ENCODE results near the gene SMC6. TPM values are rescaled to one million over a fixed set of nuclear protein-coding genes. Genes with fewer than 3 reads are reported as not detected.

The SMC6 gene
- total RNA-seq, 1 experiment from 2014 or later: 40.3 TPM

DNA sequence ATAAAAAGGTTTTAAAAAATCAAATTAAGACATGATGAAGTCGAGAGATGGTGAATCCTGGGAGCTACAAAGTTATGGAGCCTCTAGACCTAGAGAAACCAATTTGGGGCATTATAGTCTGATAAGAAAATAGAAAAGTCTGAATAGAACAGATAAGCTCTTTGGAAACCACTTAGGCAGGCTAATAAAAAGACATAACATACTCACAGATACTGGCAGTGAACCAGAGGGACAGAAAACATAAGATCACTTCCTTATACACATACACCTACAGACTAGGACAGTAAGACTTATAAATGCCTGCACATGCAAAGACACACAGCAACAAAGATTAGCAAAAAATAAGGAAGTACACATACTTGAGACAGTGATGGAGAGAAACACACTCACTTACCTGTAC, 20.0 kb downstream of the SMC6 start:
- Mint-ChIP-seq H3K4me1 (peaks cover 8 to 11% of the 10 kb centered on the region in 2 experiments; a peak in 3 of 4 replicates), H3K4me3 (no peak overlapping the region), H3K9me3 (no peaks in the 10 kb centered on the region), H3K27me3 (ENCODE audit: low read depth) (no peaks in the 10 kb centered on the region), H3K27ac (no peak overlapping the region), H3K36me3 (ENCODE audit: insufficient read depth in 1 of 3, low read depth in 3 of 3) (peaks cover 32 to 67% (median 60%) of the 10 kb centered on the region in 3 experiments)
- Histone ChIP-seq H2BK15ac (ENCODE audit: low read depth, low read length) (no peak overlapping the region), H3K79me1 (ENCODE audit: insufficient read depth, low read depth, low read length, poor library complexity, severe bottlenecking) (peaks cover 1% of the 10 kb centered on the region), H4K91ac (ENCODE audit: insufficient read length, low read depth, low read length) (no peak overlapping the region), H3K23ac (ENCODE audit: insufficient read length, low read depth, low read length) (no peak overlapping the region), H2BK12ac (ENCODE audit: insufficient read length, low read depth, low read length) (no peak overlapping the region), H4K20me1 (ENCODE audit: control insufficient read depth, insufficient read depth, insufficient read length) (no peaks in the 10 kb centered on the region), H3K27ac (ENCODE audit: insufficient read length, low read depth, low read length) (no peak overlapping the region), H3K56ac (ENCODE audit: insufficient read length, low read depth, low read length) (no peak overlapping the region), H3K18ac (ENCODE audit: insufficient read length, low read depth, low read length) (no peak overlapping the region), H2BK20ac (ENCODE audit: low read depth, low read length, poor library complexity, severe bottlenecking) (no peak overlapping the region), H3K4me2 (ENCODE audit: insufficient read depth, insufficient read length, low read length) (no peak overlapping the region), H3K14ac (ENCODE audit: insufficient read depth, low read length) (no peak overlapping the region), H3K9ac (ENCODE audit: extremely low read depth, insufficient read length, low read length) (no peak overlapping the region), H2AK5ac (ENCODE audit: insufficient read length, low read length) (no peak overlapping the region), H4K5ac (ENCODE audit: insufficient read length, low read depth, low read length) (no peak overlapping the region), H3K4me1 (ENCODE audit: insufficient read depth, low read length) (no peaks in the 10 kb centered on the region), H3K79me2 (ENCODE audit: insufficient read depth, low read length) (no peaks in the 10 kb centered on the region), H2BK120ac (ENCODE audit: low read depth, low read length, poor library complexity, severe bottlenecking) (no peak overlapping the region), H2AFZ (ENCODE audit: low read length) (no peak overlapping the region), H3K27me3 (ENCODE audit: insufficient read depth, low read length) (no peaks in the 10 kb centered on the region), H2BK5ac (ENCODE audit: insufficient read length, low read length) (no peak overlapping the region), H3T11ph (ENCODE audit: low read length) (no peak overlapping the region), H4K8ac (replicated peaks; ENCODE audit: insufficient read length, low read depth, low read length) (no peak overlapping the region), H3K4ac (ENCODE audit: low read depth, low read length) (no peak overlapping the region), H3K23me2 (ENCODE audit: insufficient read length, low read depth, low read length, poor library complexity, severe bottlenecking) (no peaks in the 10 kb centered on the region), H3K9me3 (ENCODE audit: control insufficient read depth, low read depth, low read length) (no peaks in the 10 kb centered on the region)
- DNase-seq: no peak
- WGBS (ENCODE audit: extremely low coverage, insufficient read length, low lambda C conversion rate): no CpG with 5 or more reads among the region's 1 CpG
- TF ChIP-seq, protein P1, sequence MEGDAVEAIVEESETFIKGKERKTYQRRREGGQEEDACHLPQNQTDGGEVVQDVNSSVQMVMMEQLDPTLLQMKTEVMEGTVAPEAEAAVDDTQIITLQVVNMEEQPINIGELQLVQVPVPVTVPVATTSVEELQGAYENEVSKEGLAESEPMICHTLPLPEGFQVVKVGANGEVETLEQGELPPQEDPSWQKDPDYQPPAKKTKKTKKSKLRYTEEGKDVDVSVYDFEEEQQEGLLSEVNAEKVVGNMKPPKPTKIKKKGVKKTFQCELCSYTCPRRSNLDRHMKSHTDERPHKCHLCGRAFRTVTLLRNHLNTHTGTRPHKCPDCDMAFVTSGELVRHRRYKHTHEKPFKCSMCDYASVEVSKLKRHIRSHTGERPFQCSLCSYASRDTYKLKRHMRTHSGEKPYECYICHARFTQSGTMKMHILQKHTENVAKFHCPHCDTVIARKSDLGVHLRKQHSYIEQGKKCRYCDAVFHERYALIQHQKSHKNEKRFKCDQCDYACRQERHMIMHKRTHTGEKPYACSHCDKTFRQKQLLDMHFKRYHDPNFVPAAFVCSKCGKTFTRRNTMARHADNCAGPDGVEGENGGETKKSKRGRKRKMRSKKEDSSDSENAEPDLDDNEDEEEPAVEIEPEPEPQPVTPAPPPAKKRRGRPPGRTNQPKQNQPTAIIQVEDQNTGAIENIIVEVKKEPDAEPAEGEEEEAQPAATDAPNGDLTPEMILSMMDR (conservative IDR thresholded peaks at IDR 0.05): no peak
